Measurements from ENCODE around the gene PLCL1.

The PLCL1 gene

GRCh38 chr2:198096965-198097364 is 292.6 kb downstream of the PLCL1 start:
- TF ChIP-seq CTCF (IDR thresholded peaks at IDR 0.05; ENCODE audit: borderline replicate concordance, control extremely low read depth, extremely low read depth, insufficient read depth, missing control alignments): no peak
- DNase-seq (ENCODE audit: low spot score): no peak
- in situ Hi-C loops (cut with MboI; ENCODE audit: low sequenced_read_pairs, unreplicated experiment): no loop called here

- no peak for TF ChIP-seq CTCF (IDR thresholded peaks at IDR 0.05; ENCODE audit: borderline replicate concordance, control extremely low read depth, extremely low read depth, insufficient read depth, missing control alignments)
- in situ Hi-C loops (cut with MboI; ENCODE audit: low sequenced_read_pairs, unreplicated experiment): no loop called here
- DNase-seq (ENCODE audit: low spot score): no peak
Measured at GRCh38 chr2:198097630-198098029, 293.2 kb downstream of the PLCL1 start.

GRCh38 chr2:198098386-198098785 is 294.0 kb downstream of the PLCL1 start:
- no peak for DNase-seq (ENCODE audit: low spot score)
- in situ Hi-C loops (cut with MboI; ENCODE audit: low sequenced_read_pairs, unreplicated experiment): no loop called here
- TF ChIP-seq CTCF (IDR thresholded peaks at IDR 0.05; ENCODE audit: borderline replicate concordance, control extremely low read depth, extremely low read depth, insufficient read depth, missing control alignments): no peak

- in situ Hi-C loops (cut with MboI; ENCODE audit: low sequenced_read_pairs, unreplicated experiment): no loop called here
- no peak for DNase-seq (ENCODE audit: low spot score)
- no peak for TF ChIP-seq CTCF (IDR thresholded peaks at IDR 0.05; ENCODE audit: borderline replicate concordance, control extremely low read depth, extremely low read depth, insufficient read depth, missing control alignments)
Measured at GRCh38 chr2:198098918-198099317, 294.5 kb downstream of the PLCL1 start.

GRCh38 chr2:198100346-198100745 is 296.0 kb downstream of the PLCL1 start:
- no peak for TF ChIP-seq CTCF (IDR thresholded peaks at IDR 0.05; ENCODE audit: borderline replicate concordance, control extremely low read depth, extremely low read depth, insufficient read depth, missing control alignments)
- DNase-seq (ENCODE audit: low spot score): no peak
- in situ Hi-C loops (cut with MboI; ENCODE audit: low sequenced_read_pairs, unreplicated experiment): no loop called here

- no peak for DNase-seq (ENCODE audit: low spot score)
- TF ChIP-seq CTCF (IDR thresholded peaks at IDR 0.05; ENCODE audit: borderline replicate concordance, control extremely low read depth, extremely low read depth, insufficient read depth, missing control alignments): no peak
- in situ Hi-C loops (cut with MboI; ENCODE audit: low sequenced_read_pairs, unreplicated experiment): no loop called here
Measured at GRCh38 chr2:198101688-198102087, 297.3 kb downstream of the PLCL1 start.

GRCh38 chr2:198102120-198102519 is 297.7 kb downstream of the PLCL1 start:
- in situ Hi-C loops (cut with MboI; ENCODE audit: low sequenced_read_pairs, unreplicated experiment): no loop called here
- no peak for DNase-seq (ENCODE audit: low spot score)

More at GRCh38 chr2:198102120-198102519, 297.7 kb downstream of the PLCL1 start:
- TF ChIP-seq CTCF (IDR thresholded peaks at IDR 0.05; ENCODE audit: borderline replicate concordance, control extremely low read depth, extremely low read depth, insufficient read depth, missing control alignments): no peak

All from GM13976 (cell line).